Measurements from ENCODE around the gene IRAK3.
A peak's percentile ranks its signal among the peaks of the same experiment; 100 is the strongest.
"Not testable (repeated sequence)": the region's sequence is repeated elsewhere in the genome, so short reads cannot be mapped to it uniquely, and the experiment has no call there.

Gene IRAK3

GRCh38 chr12:66169221-66170170 is 19.5 kb upstream of the IRAK3 start, which contains the start of gene TMBIM4:
Gene TMBIM4 (minus strand): TSS chr12:66169996. CDS start chr12:66169951, 45 bp downstream.
- peak; percentile 57 for TF ChIP-seq CTCF (IDR thresholded peaks at IDR 0.05; ENCODE audit: control insufficient read depth, extremely low read depth, insufficient read depth)
- H3K4me3 ChIP-seq (ENCODE audit: low read depth, low read length) = peak within 1 kb of the TSS; percentile 76
- DNase-seq (ENCODE audit: low read depth) = peak; percentile 61

- no peak for TF ChIP-seq CTCF (IDR thresholded peaks at IDR 0.05; ENCODE audit: control insufficient read depth, extremely low read depth, insufficient read depth)
- H3K4me3 ChIP-seq (ENCODE audit: low read depth, low read length) = peak overlapping the region; percentile 76
- DNase-seq (ENCODE audit: low read depth) = no peak
Observed at GRCh38 chr12:66170606-66171005, 18.4 kb upstream of the IRAK3 start.

- not testable (repeated sequence) for DNase-seq (ENCODE audit: low read depth); H3K4me3 ChIP-seq (ENCODE audit: low read depth, low read length)
Observed at GRCh38 chr12:66174391-66175325, 14.4 kb upstream of the IRAK3 start.

GRCh38 chr12:66176105-66176900 is 12.7 kb upstream of the IRAK3 start:
- DNase-seq (ENCODE audit: low read depth) = no peak
- no peak for TF ChIP-seq CTCF (IDR thresholded peaks at IDR 0.05; ENCODE audit: control insufficient read depth, extremely low read depth, insufficient read depth)
- H3K4me3 ChIP-seq (ENCODE audit: low read depth, low read length) = no peak overlapping the region

GRCh38 chr12:66182956-66183355 is 6.1 kb upstream of the IRAK3 start:
- no peak for TF ChIP-seq CTCF (IDR thresholded peaks at IDR 0.05; ENCODE audit: control insufficient read depth, extremely low read depth, insufficient read depth)
- no peak for DNase-seq (ENCODE audit: low read depth)
- H3K4me3 ChIP-seq (ENCODE audit: low read depth, low read length) = no peak overlapping the region

- not testable (repeated sequence) for DNase-seq (ENCODE audit: low read depth); H3K4me3 ChIP-seq (ENCODE audit: low read depth, low read length)
Observed at GRCh38 chr12:66184822-66185221, 4.2 kb upstream of the IRAK3 start.

GRCh38 chr12:66187036-66187435 is 2.0 kb upstream of the IRAK3 start:
- no peak for TF ChIP-seq CTCF (IDR thresholded peaks at IDR 0.05; ENCODE audit: control insufficient read depth, extremely low read depth, insufficient read depth)

More at GRCh38 chr12:66187036-66187435, 2.0 kb upstream of the IRAK3 start:
- H3K4me3 ChIP-seq (ENCODE audit: low read depth, low read length) = no peak overlapping the region
- DNase-seq (ENCODE audit: low read depth) = no peak
